Hepatocyte (in vitro differentiated cells): ENCODE data around the gene SIM2.

Experiments
- EZH2 ChIP-seq: fragments of 200-600 bp; sonication (generic); IDR thresholded peaks from 2 replicates; pipeline ENCODE4 v1.6.1; 2016; ENCODE audit warnings: antibody characterized with exemption, mild to moderate bottlenecking, borderline replicate concordance
- EZH2phosphoT487 ChIP-seq: fragments of 200-600 bp; sonication (generic); IDR thresholded peaks from one replicate; pipeline ENCODE4 v1.6.1; 2018; ENCODE audit warnings: antibody characterized with exemption, mild to moderate bottlenecking, low read depth, moderate library complexity; ENCODE audit not compliant: unreplicated experiment, severe bottlenecking
- TF ChIP-seq, protein P1 (sequence below): fragments of 200-600 bp; sonication (generic); IDR thresholded peaks from 2 replicates; pipeline ENCODE4 v1.5.1; 2016; ENCODE audit warnings: antibody characterized with exemption, mild to moderate bottlenecking; ENCODE audit not compliant: poor library complexity

DNA sequence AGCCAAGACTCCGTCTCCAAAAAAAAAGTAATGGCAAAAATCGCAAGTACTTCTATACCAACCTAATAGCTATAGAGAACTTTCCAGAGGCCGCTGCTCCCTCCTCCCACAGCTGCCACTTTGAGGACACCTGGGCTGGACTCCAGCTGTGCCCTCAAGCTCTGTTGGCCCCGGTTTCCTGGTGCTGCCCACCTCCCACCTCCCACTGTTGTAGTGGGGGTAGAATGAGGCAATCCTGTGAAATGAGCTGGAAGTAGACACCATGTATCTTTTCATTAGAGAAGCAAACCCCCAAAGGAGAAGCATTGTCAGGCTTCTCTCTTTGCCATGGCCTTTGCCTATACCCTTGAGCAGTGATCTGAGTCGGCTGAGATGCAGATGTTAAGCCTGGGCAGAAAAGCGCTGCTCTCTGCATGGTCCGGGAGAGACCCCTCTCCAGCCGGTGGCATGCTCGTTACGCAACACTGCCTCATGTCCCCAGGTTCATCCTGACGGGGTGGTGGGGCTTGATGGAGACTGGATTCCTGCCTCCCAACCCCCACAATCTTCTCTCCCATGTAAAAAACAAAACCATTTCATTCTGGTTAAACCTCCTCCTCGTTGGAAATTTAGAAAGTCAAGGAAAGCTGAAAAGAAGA, 39.7 kb downstream of the SIM2 start:
- TF ChIP-seq, protein P1, sequence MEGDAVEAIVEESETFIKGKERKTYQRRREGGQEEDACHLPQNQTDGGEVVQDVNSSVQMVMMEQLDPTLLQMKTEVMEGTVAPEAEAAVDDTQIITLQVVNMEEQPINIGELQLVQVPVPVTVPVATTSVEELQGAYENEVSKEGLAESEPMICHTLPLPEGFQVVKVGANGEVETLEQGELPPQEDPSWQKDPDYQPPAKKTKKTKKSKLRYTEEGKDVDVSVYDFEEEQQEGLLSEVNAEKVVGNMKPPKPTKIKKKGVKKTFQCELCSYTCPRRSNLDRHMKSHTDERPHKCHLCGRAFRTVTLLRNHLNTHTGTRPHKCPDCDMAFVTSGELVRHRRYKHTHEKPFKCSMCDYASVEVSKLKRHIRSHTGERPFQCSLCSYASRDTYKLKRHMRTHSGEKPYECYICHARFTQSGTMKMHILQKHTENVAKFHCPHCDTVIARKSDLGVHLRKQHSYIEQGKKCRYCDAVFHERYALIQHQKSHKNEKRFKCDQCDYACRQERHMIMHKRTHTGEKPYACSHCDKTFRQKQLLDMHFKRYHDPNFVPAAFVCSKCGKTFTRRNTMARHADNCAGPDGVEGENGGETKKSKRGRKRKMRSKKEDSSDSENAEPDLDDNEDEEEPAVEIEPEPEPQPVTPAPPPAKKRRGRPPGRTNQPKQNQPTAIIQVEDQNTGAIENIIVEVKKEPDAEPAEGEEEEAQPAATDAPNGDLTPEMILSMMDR = no peak
- TF ChIP-seq EZH2 = no peak
- TF ChIP-seq EZH2phosphoT487 = no peak
